NCI-H2029 treated with DMSO at 0.1 percent for 48 hours (cell line): ENCODE measurements around the gene CYP46A1.

Experiments used
- DNase-seq: peaks from one replicate; lab custom pipeline; 2025; lab: John Stamatoyannopoulos, UW

CYP46A1 gene

GRCh38 chr14:99744199-99744872, 60.2 kb downstream of the CYP46A1 start:
- DNase-seq = no peak

- no peak for DNase-seq
These were observed 60.8 kb downstream of the CYP46A1 start for GRCh38 chr14:99744873-99745224.

- DNase-seq = no peak
These were observed 61.3 kb downstream of the CYP46A1 start for GRCh38 chr14:99745307-99745951.

GRCh38 chr14:99747167-99747566, 63.1 kb downstream of the CYP46A1 start:
- DNase-seq = no peak

GRCh38 chr14:99747582-99748330, 63.7 kb downstream of the CYP46A1 start:
- DNase-seq = no peak

GRCh38 chr14:99748529-99748928, 64.4 kb downstream of the CYP46A1 start:
- DNase-seq = no peak

- no peak for DNase-seq
These were observed 65.0 kb downstream of the CYP46A1 start for GRCh38 chr14:99749142-99749541.

- no peak for DNase-seq
These were observed 65.9 kb downstream of the CYP46A1 start for GRCh38 chr14:99749763-99750715.

GRCh38 chr14:99750746-99751450, 66.8 kb downstream of the CYP46A1 start:
- no peak for DNase-seq

GRCh38 chr14:99751539-99752485, 67.7 kb downstream of the CYP46A1 start:
- DNase-seq = no peak

- no peak for DNase-seq
These were observed 68.5 kb downstream of the CYP46A1 start for GRCh38 chr14:99752486-99753121.

- DNase-seq = no peak
These were observed 69.4 kb downstream of the CYP46A1 start for GRCh38 chr14:99753225-99754140.

GRCh38 chr14:99754141-99755067, 70.3 kb downstream of the CYP46A1 start:
- no peak for DNase-seq

GRCh38 chr14:99755068-99755405, 70.9 kb downstream of the CYP46A1 start:
- no peak for DNase-seq

- DNase-seq = no peak
These were observed 71.8 kb downstream of the CYP46A1 start for GRCh38 chr14:99755629-99756603.

- DNase-seq = no peak
These were observed 72.7 kb downstream of the CYP46A1 start for GRCh38 chr14:99756796-99757195.
